ENCODE measurements around the gene BZW1. TPM values are rescaled to one million over a fixed set of nuclear protein-coding genes. Genes with fewer than 3 reads are reported as not detected.
A peak's percentile ranks its signal among the peaks of the same experiment; 100 is the strongest.

BZW1 gene
- total RNA-seq, 5 donors from 2014 or later (not counting 1 experiment from before 2014, with no cell fraction given): 132 to 258 (median 139) TPM

GRCh38 chr2:200847939-200848338 is 36.2 kb downstream of the BZW1 start:
- Histone ChIP-seq H3K36me3 (ENCODE audit: control insufficient read depth in 2 of 2, extremely low read depth in 1 of 2, insufficient read depth in 1 of 2, low read length in 1 of 2) (peaks cover 8 to 25% of the 10 kb centered on the region in 2 donors), H3K27me3 (replicated peaks in 1 of 2; ENCODE audit: control insufficient read depth in 2 of 2, extremely low read depth in 1 of 2, insufficient read depth in 2 of 2, low read length in 1 of 2) (no peaks in the 10 kb centered on the region), H3K4me3 (ENCODE audit: control insufficient read depth in 1 of 2, extremely low read depth in 1 of 2, low read length in 1 of 2) (no peak overlapping the region), H3K9me3 (no peaks in the 10 kb centered on the region), H3K4me1 (ENCODE audit: control insufficient read depth in 1 of 2, extremely low read depth in 1 of 2, insufficient read depth in 2 of 2, low read length in 2 of 2) (no peaks in the 10 kb centered on the region), H3K27ac (ENCODE audit: low read length) (no peak overlapping the region)
- peaks cover 4 to 18% (median 7%) of the 10 kb centered on the region in 3 donors for H3K4me1 Mint-ChIP-seq
- no peaks in the 10 kb centered on the region for H3K27me3 Mint-ChIP-seq
- WGBS (ENCODE audit: insufficient coverage): 100% methylated on average over 2 of the region's 4 CpGs
- no peaks in the 10 kb centered on the region for H3K9me3 Mint-ChIP-seq
- DNase-seq (no peak), ATAC-seq (replicated peaks in 1 of 4) (no peak)
- H3K27ac Mint-ChIP-seq: no peak overlapping the region
- POLR2A ChIA-PET: interaction anchor here (0.6 to 2.8 kb wide), 7 partner anchors 11 to 422 kb away, joined by 3 to 23 read pairs (median 5); partner anchors contain the start of gene CLK1 (in 2 of the 2)
- H3K36me3 Mint-ChIP-seq: peaks cover 25% of the 10 kb centered on the region
- H3K4me3 Mint-ChIP-seq: no peak overlapping the region
- CTCF ChIA-PET: interaction anchor here in 1 of 2 donors (0.5 kb wide), 1 partner anchor 795 kb away, joined by 6 read pairs; the partner anchor contains the start of gene TMEM237

GRCh38 chr2:200850512-200851256 is 39.0 kb downstream of the BZW1 start:
- H3K36me3 Mint-ChIP-seq: peaks cover 43% of the 10 kb centered on the region
- no peaks in the 10 kb centered on the region for H3K9me3 Mint-ChIP-seq
- POLR2A ChIA-PET: interaction anchor here (0.5 to 3.5 kb wide), 10 partner anchors 8 to 1253 kb away, joined by 3 to 23 read pairs (median 3); partner anchors contain the start of genes CASP10 (in 1 of the 2) and CLK1 (in 1 of the 2)

GRCh38 chr2:200851398-200852248 is 39.9 kb downstream of the BZW1 start:
- POLR2A ChIA-PET: interaction anchor here (0.5 to 3.5 kb wide), 9 partner anchors 10 to 1252 kb away, joined by 3 to 21 read pairs (median 3); partner anchors contain the start of gene CLK1 (in 1 of the 2)
- Mint-ChIP-seq H3K27me3 (no peaks in the 10 kb centered on the region), H3K27ac (no peak overlapping the region), H3K4me1 (peaks cover 10 to 21% (median 16%) of the 10 kb centered on the region in 3 donors), H3K36me3 (peaks cover 47% of the 10 kb centered on the region), H3K4me3 (no peak overlapping the region), H3K9me3 (no peaks in the 10 kb centered on the region)
- peak in 1 of 35 experiments; percentile 18 for DNase-seq
- Histone ChIP-seq H3K36me3 (ENCODE audit: control insufficient read depth in 2 of 2, extremely low read depth in 1 of 2, insufficient read depth in 1 of 2, low read length in 1 of 2) (peaks cover 14 to 61% of the 10 kb centered on the region in 2 donors), H3K4me1 (ENCODE audit: control insufficient read depth in 1 of 2, extremely low read depth in 1 of 2, insufficient read depth in 2 of 2, low read length in 2 of 2) (peaks cover 0 to 7% of the 10 kb centered on the region in 2 experiments), H3K9me3 (no peaks in the 10 kb centered on the region), H3K27me3 (replicated peaks in 1 of 2; ENCODE audit: control insufficient read depth in 2 of 2, extremely low read depth in 1 of 2, insufficient read depth in 2 of 2, low read length in 1 of 2) (no peaks in the 10 kb centered on the region), H3K27ac (ENCODE audit: low read length) (no peak overlapping the region), H3K4me3 (ENCODE audit: control insufficient read depth in 1 of 2, extremely low read depth in 1 of 2, low read length in 1 of 2) (no peak overlapping the region)
- 94% methylated on average over 5 of the region's 6 CpGs for WGBS (ENCODE audit: insufficient coverage)
- peak in 1 of 4 experiments; percentile 18 for ATAC-seq (replicated peaks in 1 of 4)
- CTCF ChIA-PET: no interaction called here

More at GRCh38 chr2:200850512-200851256, 39.0 kb downstream of the BZW1 start:
- peaks cover 13 to 52% of the 10 kb centered on the region in 2 donors for H3K36me3 ChIP-seq (ENCODE audit: control insufficient read depth in 2 of 2, extremely low read depth in 1 of 2, insufficient read depth in 1 of 2, low read length in 1 of 2)
- H3K4me1 ChIP-seq (ENCODE audit: control insufficient read depth in 1 of 2, extremely low read depth in 1 of 2, insufficient read depth in 2 of 2, low read length in 2 of 2): peaks cover 0 to 6% of the 10 kb centered on the region in 2 experiments
- Mint-ChIP-seq H3K4me3 (peak overlapping the region in 1 of 3 donors; percentile 31), H3K27ac (peak overlapping the region; percentile 16 to 27), H3K27me3 (no peaks in the 10 kb centered on the region), H3K4me1 (peaks cover 6 to 23% (median 11%) of the 10 kb centered on the region in 3 donors)
- H3K9me3 ChIP-seq: no peaks in the 10 kb centered on the region
- CTCF ChIA-PET: interaction anchor here (0.6 to 0.7 kb wide), 2 partner anchors 31 to 370 kb away, joined by 3 to 5 read pairs; no protein-coding TSS in a partner anchor
- no peak overlapping the region for H3K4me3 ChIP-seq (ENCODE audit: control insufficient read depth in 1 of 2, extremely low read depth in 1 of 2, low read length in 1 of 2)
- H3K27me3 ChIP-seq (replicated peaks in 1 of 2; ENCODE audit: control insufficient read depth in 2 of 2, extremely low read depth in 1 of 2, insufficient read depth in 2 of 2, low read length in 1 of 2): no peaks in the 10 kb centered on the region
- 91% methylated on average over 7 of the region's 14 CpGs for WGBS (ENCODE audit: insufficient coverage)
- no peak overlapping the region for H3K27ac ChIP-seq (ENCODE audit: low read length)
- ATAC-seq (replicated peaks in 1 of 4): no peak
- DNase-seq: no peak

- no peak for DNase-seq
- Mint-ChIP-seq H3K27ac (peak overlapping the region in 1 of 2 donors; percentile 57), H3K4me1 (peaks cover 20 to 27% (median 26%) of the 10 kb centered on the region in 3 donors), H3K4me3 (no peak overlapping the region), H3K27me3 (no peaks in the 10 kb centered on the region), H3K9me3 (no peaks in the 10 kb centered on the region), H3K36me3 (peaks cover 57% of the 10 kb centered on the region)
- no peak overlapping the region for H3K4me3 ChIP-seq (ENCODE audit: control insufficient read depth in 1 of 2, extremely low read depth in 1 of 2, low read length in 1 of 2)
- H3K27me3 ChIP-seq (replicated peaks in 1 of 2; ENCODE audit: control insufficient read depth in 2 of 2, extremely low read depth in 1 of 2, insufficient read depth in 2 of 2, low read length in 1 of 2): no peaks in the 10 kb centered on the region
- ChIA-PET CTCF (no interaction called here), POLR2A (interaction anchor here (0.5 to 3.5 kb wide), 12 partner anchors 9 to 325 kb away, joined by 3 to 21 read pairs (median 4); partner anchors contain the start of gene CLK1 (in 1 of the 2))
- H3K27ac ChIP-seq (ENCODE audit: low read length): no peak overlapping the region
- H3K4me1 ChIP-seq (ENCODE audit: control insufficient read depth in 1 of 2, extremely low read depth in 1 of 2, insufficient read depth in 2 of 2, low read length in 2 of 2): peaks cover 0 to 11% of the 10 kb centered on the region in 2 experiments
- no CpG with 5 or more reads among the region's 2 CpGs for whole genome bisulfite sequencing (ENCODE audit: insufficient coverage)
- H3K9me3 ChIP-seq: no peaks in the 10 kb centered on the region
- no peak for ATAC-seq (replicated peaks in 1 of 4)
- peaks cover 14 to 70% of the 10 kb centered on the region in 2 donors for H3K36me3 ChIP-seq (ENCODE audit: control insufficient read depth in 2 of 2, extremely low read depth in 1 of 2, insufficient read depth in 1 of 2, low read length in 1 of 2)
Measured at GRCh38 chr2:200852605-200853004, 40.9 kb downstream of the BZW1 start.

- Mint-ChIP-seq H3K4me3 (peak overlapping the region in 2 of 3 donors; percentile 17 to 84), H3K36me3 (peaks cover 76% of the 10 kb centered on the region), H3K27me3 (no peaks in the 10 kb centered on the region), H3K4me1 (peaks cover 58 to 64% (median 61%) of the 10 kb centered on the region in 3 donors), H3K27ac (peak overlapping the region in 1 of 2 donors; percentile 34), H3K9me3 (no peaks in the 10 kb centered on the region)
- Histone ChIP-seq H3K9me3 (no peaks in the 10 kb centered on the region), H3K4me1 (ENCODE audit: control insufficient read depth in 1 of 2, extremely low read depth in 1 of 2, insufficient read depth in 2 of 2, low read length in 2 of 2) (peaks cover 25 to 29% of the 10 kb centered on the region in 2 experiments), H3K36me3 (ENCODE audit: control insufficient read depth in 2 of 2, extremely low read depth in 1 of 2, insufficient read depth in 1 of 2, low read length in 1 of 2) (peaks cover 9 to 92% of the 10 kb centered on the region in 2 donors), H3K27ac (ENCODE audit: low read length) (no peak overlapping the region), H3K27me3 (replicated peaks in 1 of 2; ENCODE audit: control insufficient read depth in 2 of 2, extremely low read depth in 1 of 2, insufficient read depth in 2 of 2, low read length in 1 of 2) (no peaks in the 10 kb centered on the region), H3K4me3 (ENCODE audit: control insufficient read depth in 1 of 2, extremely low read depth in 1 of 2, low read length in 1 of 2) (no peak overlapping the region)
- ATAC-seq (replicated peaks in 1 of 4) (no peak), DNase-seq (no peak)
- POLR2A ChIA-PET: interaction anchor here (0.7 to 1.8 kb wide), 5 partner anchors 28 to 40 kb away, joined by 3 to 7 read pairs (median 3); no protein-coding TSS in a partner anchor
- CTCF ChIA-PET: interaction anchor here in 1 of 2 donors (0.6 kb wide), 1 partner anchor 143 kb away, joined by 7 read pairs; no protein-coding TSS in a partner anchor
- 40% methylated on average over 1 of the region's 8 CpGs for WGBS (ENCODE audit: insufficient coverage)
Measured at GRCh38 chr2:200856806-200857205, 45.1 kb downstream of the BZW1 start.

All from T-cell (primary cell).